GM23338 (cell line): ENCODE data around the gene KLK10. TPM values are rescaled to one million over a fixed set of nuclear protein-coding genes. Genes with fewer than 3 reads are reported as not detected.

Experiments used
- ATAC-seq: fragments of 200-7000 bp; cut with Tn5 transposase; 3 replicates; pipeline ENCODE4 v1.9.1; 2020
- DNase-seq: peaks from one replicate; pipeline ENCODE4 v3.0.0-alpha.2; 2015; ENCODE audit warnings: low spot score
- H2AFZ ChIP-seq: fragments of 200-600 bp; sonication (generic); 2 replicates; pipeline ENCODE4 v1.8.0; 2016; ENCODE audit warnings: antibody characterized with exemption, mild to moderate bottlenecking, moderate library complexity
- H3F3A ChIP-seq: fragments of 200-600 bp; sonication (generic); replicated peaks from 2 replicates; pipeline ENCODE4 v1.8.0; 2017; ENCODE audit warnings: antibody characterized with exemption, mixed run types, low read depth
- H3K27ac ChIP-seq: fragments of 200-600 bp; sonication (generic); 2 replicates; pipeline ENCODE4 v1.6.1; 2016; ENCODE audit warnings: low read depth
- H3K27me3 ChIP-seq: fragments of 200-600 bp; sonication (generic); 2 replicates; pipeline ENCODE4 v1.8.0; 2016; ENCODE audit warnings: mild to moderate bottlenecking, mixed run types, moderate library complexity; ENCODE audit not compliant: insufficient read depth
- H3K36me3 ChIP-seq: fragments of 200-600 bp; sonication (generic); 2 replicates; pipeline ENCODE4 v1.8.0; 2016; ENCODE audit warnings: mild to moderate bottlenecking; ENCODE audit not compliant: insufficient read depth
- H3K4me1 ChIP-seq: fragments of 200-600 bp; sonication (generic); 2 replicates; pipeline ENCODE4 v1.8.0; 2016; ENCODE audit warnings: mild to moderate bottlenecking, moderate library complexity; ENCODE audit not compliant: insufficient read depth
- H3K4me2 ChIP-seq: fragments of 200-600 bp; sonication (generic); 2 replicates; pipeline ENCODE4 v1.7.1; 2017; ENCODE audit warnings: mixed run types
- H3K4me3 ChIP-seq: fragments of 200-600 bp; sonication (generic); 2 replicates; pipeline ENCODE4 v1.6.1; 2016; ENCODE audit warnings: mixed run types
- H3K79me2 ChIP-seq: fragments of 200-600 bp; sonication (generic); replicated peaks from 2 replicates; pipeline ENCODE4 v1.8.0; 2017; ENCODE audit warnings: mild to moderate bottlenecking; ENCODE audit not compliant: insufficient read depth
- H3K9me2 ChIP-seq: fragments of 200-600 bp; sonication (generic); 2 replicates; pipeline ENCODE4 v1.8.0; 2017; ENCODE audit not compliant: insufficient read depth
- H4K20me1 ChIP-seq: fragments of 200-600 bp; sonication (generic); replicated peaks from 2 replicates; pipeline ENCODE4 v1.8.0; 2017; ENCODE audit warnings: mild to moderate bottlenecking; ENCODE audit not compliant: insufficient read depth
- H3K27ac Mint-ChIP-seq: 2 replicates; pipeline ENCODE4 v1.8.0; 2020; ENCODE audit warnings: inconsistent platforms, mild to moderate bottlenecking, moderate library complexity, mixed read lengths
- H3K27me3 Mint-ChIP-seq: 3 replicates; pipeline ENCODE4 v1.8.0; 2022; ENCODE audit warnings: low read depth, mild to moderate bottlenecking, moderate library complexity, mixed read lengths, inconsistent platforms; ENCODE audit not compliant: insufficient read depth, poor library complexity
- H3K36me3 Mint-ChIP-seq: 3 replicates; pipeline ENCODE4 v1.8.0; 2021; ENCODE audit warnings: low read depth, mild to moderate bottlenecking, inconsistent platforms, moderate library complexity, mixed read lengths
- H3K4me1 Mint-ChIP-seq: 3 replicates; pipeline ENCODE4 v1.8.0; 2020; ENCODE audit warnings: mild to moderate bottlenecking, inconsistent platforms, mixed read lengths
- H3K4me3 Mint-ChIP-seq: 3 replicates; pipeline ENCODE4 v1.8.0; 2021; ENCODE audit warnings: moderate library complexity, mild to moderate bottlenecking, inconsistent platforms, mixed read lengths
- H3K9me3 Mint-ChIP-seq: 3 replicates; pipeline ENCODE4 v1.8.0; 2020; ENCODE audit warnings: moderate library complexity, mild to moderate bottlenecking, inconsistent platforms, mixed read lengths
- CTCF ChIP-seq, 2 experiments: fragments of 200-600 bp in 1 of 2; sonication (generic) in 1 of 2; conservative IDR thresholded peaks; 2 replicates each; pipeline versions ENCODE4 v1.5.1 to v1.6.1; 2016 to 2017; ENCODE audit warnings: antibody characterized with exemption in 2 of 2, low read depth in 2 of 2, mild to moderate bottlenecking in 2 of 2, moderate library complexity in 1 of 2
- EZH2 ChIP-seq: fragments of 200-600 bp; sonication (generic); IDR thresholded peaks from one replicate; pipeline ENCODE4 v1.8.0; 2017; ENCODE audit warnings: antibody characterized with exemption, mild to moderate bottlenecking, low read depth; ENCODE audit not compliant: unreplicated experiment
- NANOG ChIP-seq: IDR thresholded peaks from 2 replicates; pipeline ENCODE4 v1.6.1; 2016; ENCODE audit warnings: antibody characterized with exemption, borderline replicate concordance
- ZNF114 ChIP-seq: fragments of 250-450 bp; sonication (Bioruptor Pico); IDR thresholded peaks from 2 replicates; pipeline ENCODE4 v1.5.0; 2020; ENCODE audit warnings: mild to moderate bottlenecking, moderate library complexity
- ZNF331 ChIP-seq: fragments of 250-450 bp; sonication (Bioruptor Pico); IDR thresholded peaks from 2 replicates; pipeline ENCODE4 v1.5.0; 2020; ENCODE audit warnings: low read depth, mild to moderate bottlenecking, moderate library complexity
- ZNF462 ChIP-seq: fragments of 250-450 bp; sonication (Bioruptor Pico); IDR thresholded peaks from 2 replicates; pipeline ENCODE4 v1.5.0; 2020; ENCODE audit warnings: mild to moderate bottlenecking, moderate library complexity
- polyA plus RNA-seq: library from polyadenylated mRNA; unstranded; fragments of >200 nt; fragmentation: Nextera tagmentation; extraction: Ambion mirVana; gene quantifications from 2 replicates; pipeline ENCODE4 v1.2.1, GENCODE V29; 2016
- total RNA-seq: library from RNA; depleted of rRNA; stranded (reverse); fragments of >200 nt; shearing (Covaris generic); gene quantifications from 2 replicates; pipeline ENCODE4 v1.2.3, GENCODE V29; 2014

The KLK10 gene
- total and polyA plus RNA-seq, 2 experiments from 2014 or later = 6.1 to 6.6 TPM

GRCh38 chr19:51059715-51060114, 40.2 kb upstream of the KLK10 start (continued):
- no peak for TF ChIP-seq ZNF462 (CRISPR knock-in tag)
- no peak for TF ChIP-seq EZH2
- TF ChIP-seq CTCF (conservative IDR thresholded peaks at IDR 0.05; ENCODE audit: low read depth in 2 of 2) = no peak

- Mint-ChIP-seq H3K27me3 (peaks cover 4% of the 10 kb centered on the region), H3K36me3 (no peaks in the 10 kb centered on the region), H3K9me3 (peaks cover 2% of the 10 kb centered on the region; the same call in 2 of the 3 replicates), H3K4me3 (no peak overlapping the region), H3K4me1 (peaks cover 13% of the 10 kb centered on the region), H3K27ac (no peak overlapping the region)
- Histone ChIP-seq H2AFZ (no peak overlapping the region), H3K4me2 (no peak overlapping the region), H3K27me3 (no peaks in the 10 kb centered on the region), H3K4me3 (no peak overlapping the region), H4K20me1 (no peaks in the 10 kb centered on the region), H3K4me1 (peaks cover 4% of the 10 kb centered on the region; the same call in 1 of the 2 replicates), H3K27ac (no peak overlapping the region), H3K9me2 (0 out of 2 replicates have a peak, but pooled peaks cover under 1% of the 10 kb centered on the region), H3K79me2 (no peaks in the 10 kb centered on the region), H3K36me3 (no peaks in the 10 kb centered on the region), H3F3A (no peaks in the 10 kb centered on the region)
- DNase-seq = no peak
- no peak for ATAC-seq
- TF ChIP-seq ZNF462 (CRISPR knock-in tag) (no peak), ZNF114 (CRISPR knock-in tag) (no peak), EZH2 (no peak), ZNF331 (CRISPR knock-in tag) (no peak), NANOG (no peak)
Observed at GRCh38 chr19:51055866-51056265, 36.4 kb upstream of the KLK10 start.
